B cell (primary cell): ENCODE results near the gene PHF21B. TPM values are rescaled to one million over a fixed set of nuclear protein-coding genes. Genes with fewer than 3 reads are reported as not detected.

Experiments
- ATAC-seq: fragments of 200-7000 bp; cut with Tn5 transposase; one replicate; pipeline ENCODE4 v1.10.0; 2021; ENCODE audit warnings: low read depth, mild to moderate bottlenecking, moderate number of reproducible peaks, moderate library complexity
- CTCF ChIA-PET: fragments of 350-600 bp; sonication (Branson Sonifier 250); formaldehyde crosslinking; loops from one replicate; lab custom pipeline; 2021; ENCODE audit warnings: antibody characterized with exemption, inconsistent platforms; lab: Charles Lee
- POLR2A ChIA-PET: fragments of 350-600 bp; sonication (Branson Sonifier 250); formaldehyde crosslinking; loops from one replicate; lab custom pipeline; 2021; ENCODE audit warnings: antibody characterized with exemption; lab: Charles Lee
- DNase-seq: peaks from one replicate; pipeline ENCODE4 v3.0.0; 2013
- H2AFZ ChIP-seq: 2 replicates; pipeline ENCODE4 v1.6.1; 2012; ENCODE audit warnings: mild to moderate bottlenecking, low read depth, low read length; ENCODE audit not compliant: insufficient read depth, poor library complexity, severe bottlenecking
- H3K27ac ChIP-seq, 2 donors: 1 replicate in 1 of 2; 2 replicates in 1 of 2; pipeline ENCODE4 v1.5.1; 2012 to 2013; ENCODE audit warnings: low read length in 2 of 2, mild to moderate bottlenecking in 2 of 2, moderate library complexity in 1 of 2
- H3K27me3 ChIP-seq, 4 experiments: fragments of 200-600 bp in 1 of 4; sonication (generic) in 1 of 4; replicated peaks in 1 of 4; 1 replicate in 2 of 4; 2 replicates in 2 of 4; pipeline versions ENCODE4 v1.6.1 to v1.7.0; 2013 to 2016; ENCODE audit warnings: low read length in 3 of 4, mild to moderate bottlenecking in 2 of 4, mixed read lengths in 1 of 4, moderate library complexity in 1 of 4; ENCODE audit not compliant: insufficient read depth in 4 of 4, control insufficient read depth in 3 of 4; ENCODE audit errors: control extremely low read depth in 1 of 4
- H3K36me3 ChIP-seq, 2 experiments: replicated peaks in 1 of 2; 1 replicate in 1 of 2; 2 replicates in 1 of 2; pipeline versions ENCODE4 v1.6.1 to v1.7.1; 2013; ENCODE audit warnings: low read length in 1 of 2; ENCODE audit not compliant: insufficient read depth in 2 of 2, control insufficient read depth in 1 of 2; ENCODE audit errors: control extremely low read depth in 1 of 2, extremely low read depth in 1 of 2
- H3K4me1 ChIP-seq, 2 donors: fragments of 200-600 bp in 1 of 2; sonication (generic) in 1 of 2; 1 replicate in 1 of 2; 2 replicates in 1 of 2; pipeline versions ENCODE4 v1.5.1 to v1.6.1; 2013 to 2017; ENCODE audit warnings: low read length in 2 of 2; ENCODE audit not compliant: control insufficient read depth in 2 of 2, insufficient read depth in 2 of 2
- H3K4me2 ChIP-seq: replicated peaks from 2 replicates; pipeline ENCODE3; 2012; ENCODE audit warnings: mild to moderate bottlenecking, low read depth, low read length; ENCODE audit not compliant: poor library complexity, severe bottlenecking
- H3K4me3 ChIP-seq, 5 experiments: fragments of 200-600 bp in 1 of 5; sonication (generic) in 1 of 5; 1 replicate in 3 of 5; 2 replicates in 2 of 5; pipeline versions ENCODE4 v1.5.1 to v1.7.0; 2011 to 2016; ENCODE audit warnings: low read length in 4 of 5, mild to moderate bottlenecking in 4 of 5, low read depth in 2 of 5, control low read depth in 1 of 5, moderate library complexity in 1 of 5; ENCODE audit not compliant: insufficient read depth in 1 of 5; ENCODE audit errors: control extremely low read depth in 1 of 5, extremely low read depth in 1 of 5
- H3K79me2 ChIP-seq: fragments of 200-600 bp; sonication (generic); one replicate; pipeline ENCODE4 v1.6.0; 2016; ENCODE audit warnings: low read length; ENCODE audit not compliant: control insufficient read depth, insufficient read depth
- H3K9ac ChIP-seq: fragments of 200-600 bp; sonication (generic); 2 replicates; pipeline ENCODE4 v1.6.1; 2017; ENCODE audit warnings: mild to moderate bottlenecking, low read length, moderate library complexity
- H3K9me3 ChIP-seq, 3 donors: one replicate each; pipeline versions ENCODE4 v1.6.1 to v1.7.1; 2013; ENCODE audit warnings: low read length in 2 of 3; ENCODE audit not compliant: control insufficient read depth in 2 of 3, insufficient read depth in 1 of 3; ENCODE audit errors: control extremely low read depth in 1 of 3
- H4K20me1 ChIP-seq: 2 replicates; pipeline ENCODE4 v1.6.0; 2012; ENCODE audit warnings: mild to moderate bottlenecking, low read length; ENCODE audit not compliant: insufficient read depth, control insufficient read depth, poor library complexity, severe bottlenecking
- H3K27ac Mint-ChIP-seq: one replicate; pipeline ENCODE4 v1.8.0; 2021; ENCODE audit warnings: mixed read lengths
- H3K27me3 Mint-ChIP-seq: one replicate; pipeline ENCODE4 v1.8.0; 2021; ENCODE audit warnings: mixed read lengths
- H3K4me1 Mint-ChIP-seq: one replicate; pipeline ENCODE4 v1.8.0; 2021; ENCODE audit warnings: mixed read lengths
- H3K4me3 Mint-ChIP-seq: one replicate; pipeline ENCODE4 v1.8.0; 2021; ENCODE audit warnings: mixed read lengths
- H3K9me3 Mint-ChIP-seq: one replicate; pipeline ENCODE4 v1.8.0; 2022; ENCODE audit warnings: mixed read lengths; ENCODE audit not compliant: insufficient read depth
- CTCF ChIP-seq: fragments of 200-600 bp; IDR thresholded peaks from one replicate; pipeline ENCODE4 v1.8.0; 2022; ENCODE audit warnings: antibody characterized with exemption, mild to moderate bottlenecking
- EZH2 ChIP-seq: IDR thresholded peaks from 2 replicates; pipeline ENCODE4 v1.6.1; 2012; ENCODE audit warnings: borderline replicate concordance, low read depth, mild to moderate bottlenecking, moderate library complexity, low read length; ENCODE audit not compliant: insufficient read depth, poor library complexity, severe bottlenecking
- WGBS: methylation state at CpG from one replicate; pipeline ENCODE4 v1.1.5; 2013; ENCODE audit warnings: missing lambda C conversion rate; ENCODE audit not compliant: insufficient coverage; 5-methylcytosine and 5-hydroxymethylcytosine counted together
- intact Hi-C: fragments of 100-400 bp; cut with micrococcal nuclease; formaldehyde crosslinking; loops from one replicate; pipeline ENCODE4 v1.10.0; 2022
- polyA plus RNA-seq: library from polyadenylated mRNA; depleted of rRNA; stranded (reverse); fragments of >200 nt; gene quantifications from 2 replicates; pipeline ENCODE4 v1.2.3, GENCODE V29; 2012
- total RNA-seq, 2 donors: library from RNA; stranded (reverse); fragments of 120-200 nt in 1 of 2; gene quantifications; 1 replicate in 1 of 2; 2 replicates in 1 of 2; pipeline versions ENCODE4 v1.2.3 to v1.2.4, GENCODE V29; 2013 to 2022

PHF21B gene
- total and polyA plus RNA-seq, 2 donors (not counting 1 experiment from before 2014, with no cell fraction given): not detected

- Mint-ChIP-seq H3K27me3 (peaks cover 22% of the 10 kb centered on the region), H3K9me3 (no peaks in the 10 kb centered on the region), H3K4me1 (no peaks in the 10 kb centered on the region), H3K27ac (no peak overlapping the region), H3K4me3 (no peak overlapping the region)
- Histone ChIP-seq H3K4me3 (no peak overlapping the region), H3K9me3 (peaks cover 0 to 3% (median 0%) of the 10 kb centered on the region in 3 donors), H3K36me3 (no peaks in the 10 kb centered on the region), H2AFZ (no peak overlapping the region), H3K79me2 (no peaks in the 10 kb centered on the region), H3K9ac (no peak overlapping the region), H3K27ac (no peak overlapping the region), H3K4me2 (no peak overlapping the region), H3K4me1 (no peaks in the 10 kb centered on the region), H3K27me3 (no peaks in the 10 kb centered on the region), H4K20me1 (no peaks in the 10 kb centered on the region)
- no peak for TF ChIP-seq CTCF
- TF ChIP-seq EZH2: no peak
- ATAC-seq: no peak
- WGBS: 80% methylated on average over 9 of the region's 9 CpGs
- ChIA-PET POLR2A (no interaction called here), CTCF (no interaction called here)
- intact Hi-C loops: no loop called here
- DNase-seq: no peak
Measured at GRCh38 chr22:44997060-44997459, 12.7 kb downstream of the PHF21B start.

GRCh38 chr22:44996648-44997047 lies 13.2 kb downstream of the PHF21B start:
- ATAC-seq: no peak
- intact Hi-C loops: no loop called here
- H3K27me3 ChIP-seq: no peaks in the 10 kb centered on the region
- H3K36me3 ChIP-seq: no peaks in the 10 kb centered on the region
- H3K79me2 ChIP-seq: no peaks in the 10 kb centered on the region
- peaks cover 0 to 3% (median 0%) of the 10 kb centered on the region in 3 donors for H3K9me3 ChIP-seq
- Mint-ChIP-seq H3K27ac (no peak overlapping the region), H3K27me3 (peaks cover 18% of the 10 kb centered on the region), H3K4me3 (no peak overlapping the region), H3K9me3 (no peaks in the 10 kb centered on the region), H3K4me1 (no peaks in the 10 kb centered on the region)
- H3K4me3 ChIP-seq: no peak overlapping the region
- no peak for DNase-seq
- no peaks in the 10 kb centered on the region for H4K20me1 ChIP-seq
- no peaks in the 10 kb centered on the region for H3K4me1 ChIP-seq
- WGBS: 92% methylated on average over 16 of the region's 16 CpGs
- H2AFZ ChIP-seq: no peak overlapping the region
- H3K9ac ChIP-seq: no peak overlapping the region
- TF ChIP-seq CTCF: no peak
- no peak for TF ChIP-seq EZH2
- ChIA-PET CTCF (no interaction called here), POLR2A (no interaction called here)
- H3K4me2 ChIP-seq: no peak overlapping the region
- no peak overlapping the region for H3K27ac ChIP-seq
